BLaER1 (cell line): ENCODE data around the gene OR4F15.
"Not testable (repeated sequence)": the region's sequence is repeated elsewhere in the genome, so short reads cannot be mapped to it uniquely, and the experiment has no call there.

Source experiments
- H3K27ac ChIP-seq: shearing (Covaris generic); formaldehyde crosslinking; 2 replicates; pipeline ENCODE4 v1.8.1; 2022
- H3K27me3 ChIP-seq: shearing (Covaris generic); formaldehyde crosslinking; 2 replicates; pipeline ENCODE4 v1.8.1; 2022
- H3K36me3 ChIP-seq: shearing (Covaris generic); formaldehyde crosslinking; 2 replicates; pipeline ENCODE4 v1.8.1; 2022
- H3K4me1 ChIP-seq: shearing (Covaris generic); formaldehyde crosslinking; 2 replicates; pipeline ENCODE4 v1.8.1; 2022
- H3K4me2 ChIP-seq: shearing (Covaris generic); formaldehyde crosslinking; 2 replicates; pipeline ENCODE4 v1.8.1; 2022
- H3K4me3 ChIP-seq: shearing (Covaris generic); formaldehyde crosslinking; 2 replicates; pipeline ENCODE4 v1.8.1; 2022
- H3K9ac ChIP-seq: shearing (Covaris generic); formaldehyde crosslinking; 2 replicates; pipeline ENCODE4 v1.8.1; 2022
- H3K9me3 ChIP-seq: shearing (Covaris generic); formaldehyde crosslinking; 2 replicates; pipeline ENCODE4 v1.8.1; 2022
- H4K20me1 ChIP-seq: shearing (Covaris generic); formaldehyde crosslinking; 2 replicates; pipeline ENCODE4 v1.8.1; 2022
- Cebpa-rat ChIP-seq: shearing (Covaris generic); IDR thresholded peaks from 2 replicates; pipeline ENCODE4 v1.8.1; 2022

Gene OR4F15

GRCh38 chr15:101811902-101812301 is at the start of gene OR4F15:
TSS of gene OR4F15 (plus strand) at chr15:101812202. CDS start at chr15:101818187, 5,985 bp downstream.
- Histone ChIP-seq H3K4me1 (no peaks in the 10 kb centered on the region), H3K4me2 (no peak within 1 kb of the TSS), H3K4me3 (no peak within 1 kb of the TSS), H3K9me3 (no peaks in the 10 kb centered on the region), H4K20me1 (no peaks in the 10 kb centered on the region), H3K27me3 (no peaks in the 10 kb centered on the region), H3K27ac (no peak within 1 kb of the TSS), H3K36me3 (no peaks in the 10 kb centered on the region), H3K9ac (no peak within 1 kb of the TSS)
- TF ChIP-seq Cebpa-rat: no peak

- not testable (repeated sequence) for H3K9me3 ChIP-seq, H3K36me3 ChIP-seq, H3K9ac ChIP-seq, H3K4me3 ChIP-seq, H3K4me1 ChIP-seq, H3K27ac ChIP-seq, H4K20me1 ChIP-seq, H3K4me2 ChIP-seq, H3K27me3 ChIP-seq
Measured at GRCh38 chr15:101764669-101765339, 47.2 kb upstream of the OR4F15 start.

GRCh38 chr15:101765340-101765671 is 46.7 kb upstream of the OR4F15 start:
- H3K9ac ChIP-seq, H3K27me3 ChIP-seq, H3K27ac ChIP-seq, H3K4me2 ChIP-seq, H3K36me3 ChIP-seq, H3K4me3 ChIP-seq, H3K4me1 ChIP-seq, H4K20me1 ChIP-seq, H3K9me3 ChIP-seq: not testable (repeated sequence)

- H3K36me3 ChIP-seq: no peaks in the 10 kb centered on the region; the same call in 1 of the 2 replicates
- H3K27me3 ChIP-seq: no peaks in the 10 kb centered on the region
- no peak overlapping the region for H3K4me3 ChIP-seq
- H3K4me1 ChIP-seq: no peaks in the 10 kb centered on the region
- H3K9me3 ChIP-seq: no peaks in the 10 kb centered on the region
- H4K20me1 ChIP-seq: no peaks in the 10 kb centered on the region
- H3K27ac ChIP-seq: no peak overlapping the region
- no peak overlapping the region for H3K4me2 ChIP-seq
- H3K9ac ChIP-seq: no peak overlapping the region
- no peak for TF ChIP-seq Cebpa-rat
Measured at GRCh38 chr15:101765772-101766456, 46.1 kb upstream of the OR4F15 start.

GRCh38 chr15:101767083-101767640 is 44.8 kb upstream of the OR4F15 start:
- H3K4me2 ChIP-seq, H3K36me3 ChIP-seq, H3K27me3 ChIP-seq, H4K20me1 ChIP-seq, H3K4me3 ChIP-seq, H3K9me3 ChIP-seq, H3K9ac ChIP-seq, H3K27ac ChIP-seq, H3K4me1 ChIP-seq: not testable (repeated sequence)

GRCh38 chr15:101772921-101773320 is 39.1 kb upstream of the OR4F15 start:
- no peaks in the 10 kb centered on the region for H4K20me1 ChIP-seq
- no peak overlapping the region for H3K27ac ChIP-seq
- no peak for TF ChIP-seq Cebpa-rat
- H3K27me3 ChIP-seq: no peaks in the 10 kb centered on the region
- H3K4me3 ChIP-seq: no peak overlapping the region
- H3K36me3 ChIP-seq: no peaks in the 10 kb centered on the region
- H3K4me1 ChIP-seq: no peaks in the 10 kb centered on the region
- no peak overlapping the region for H3K9ac ChIP-seq
- no peaks in the 10 kb centered on the region for H3K9me3 ChIP-seq
- no peak overlapping the region for H3K4me2 ChIP-seq

GRCh38 chr15:101773496-101774100 is 38.4 kb upstream of the OR4F15 start:
- H3K9me3 ChIP-seq: no peaks in the 10 kb centered on the region
- no peak overlapping the region for H3K9ac ChIP-seq
- H3K4me1 ChIP-seq: no peaks in the 10 kb centered on the region
- H3K4me2 ChIP-seq: no peak overlapping the region
- no peaks in the 10 kb centered on the region for H4K20me1 ChIP-seq
- H3K36me3 ChIP-seq: no peaks in the 10 kb centered on the region
- no peaks in the 10 kb centered on the region for H3K27me3 ChIP-seq
- no peak for TF ChIP-seq Cebpa-rat
- H3K4me3 ChIP-seq: no peak overlapping the region
- no peak overlapping the region for H3K27ac ChIP-seq

- no peak for TF ChIP-seq Cebpa-rat
- no peak overlapping the region for H3K4me2 ChIP-seq
- no peak overlapping the region for H3K4me3 ChIP-seq
- no peaks in the 10 kb centered on the region for H3K4me1 ChIP-seq
- H3K36me3 ChIP-seq: no peaks in the 10 kb centered on the region
- H3K9ac ChIP-seq: no peak overlapping the region
- H3K27ac ChIP-seq: no peak overlapping the region
- H4K20me1 ChIP-seq: no peaks in the 10 kb centered on the region
- H3K9me3 ChIP-seq: no peaks in the 10 kb centered on the region
- no peaks in the 10 kb centered on the region for H3K27me3 ChIP-seq
Measured at GRCh38 chr15:101775136-101775535, 36.9 kb upstream of the OR4F15 start.

GRCh38 chr15:101778576-101778975 is 33.4 kb upstream of the OR4F15 start:
- H3K27ac ChIP-seq, H3K4me3 ChIP-seq, H3K27me3 ChIP-seq, H3K36me3 ChIP-seq, H4K20me1 ChIP-seq, H3K9ac ChIP-seq, H3K4me2 ChIP-seq, H3K9me3 ChIP-seq, H3K4me1 ChIP-seq: not testable (repeated sequence)

- H3K4me3 ChIP-seq, H3K9me3 ChIP-seq, H3K27ac ChIP-seq, H3K4me1 ChIP-seq, H4K20me1 ChIP-seq, H3K27me3 ChIP-seq, H3K9ac ChIP-seq, H3K36me3 ChIP-seq, H3K4me2 ChIP-seq: not testable (repeated sequence)
Measured at GRCh38 chr15:101780225-101780624, 31.8 kb upstream of the OR4F15 start.
